K562 (cell line): ENCODE results near the gene BCORL1. TPM values are rescaled to one million over a fixed set of nuclear protein-coding genes. Genes with fewer than 3 reads are reported as not detected.

Experiments
- ARID2 ChIP-seq: fragments of 450-650 bp; IDR thresholded peaks from 2 replicates; pipeline ENCODE4 v1.6.1; 2017; ENCODE audit warnings: antibody characterized with exemption, mild to moderate bottlenecking
- ARID3A ChIP-seq: IDR thresholded peaks from 2 replicates; pipeline ENCODE4 v1.6.1; 2012; ENCODE audit warnings: low read depth, low read length, improper control_type of control experiment, borderline replicate concordance
- ARID3B ChIP-seq: fragments of 250-450 bp; sonication (Bioruptor Pico); IDR thresholded peaks from 2 replicates; pipeline ENCODE4 v1.4.0; 2020; ENCODE audit warnings: borderline replicate concordance
- CCNT2 ChIP-seq: IDR thresholded peaks from 2 replicates; pipeline ENCODE4 v1.6.1; 2011; ENCODE audit warnings: borderline replicate concordance, low read depth, mild to moderate bottlenecking, moderate library complexity, mixed read lengths, low read length; ENCODE audit not compliant: insufficient read length; ENCODE audit errors: extremely low read depth
- HDAC1 ChIP-seq, 2 experiments: fragments of 450-650 bp; IDR thresholded peaks; 2 replicates each; pipeline ENCODE4 v1.6.1; 2016 to 2017; ENCODE audit warnings: inconsistent platforms in 1 of 2, mild to moderate bottlenecking in 1 of 2, moderate library complexity in 1 of 2
- KDM2B ChIP-seq: fragments of 250-450 bp; sonication (Bioruptor Pico); IDR thresholded peaks from 2 replicates; pipeline ENCODE4 v1.8.0; 2021; ENCODE audit warnings: mild to moderate bottlenecking, moderate library complexity
- MAX ChIP-seq: sonication (generic); formaldehyde crosslinking; IDR thresholded peaks from 2 replicates; pipeline ENCODE4 v1.9.0; 2022; ENCODE audit warnings: mild to moderate bottlenecking, missing genetic modification reagents
- MAZ ChIP-seq, 2 experiments: fragments of 450-650 bp in 1 of 2; sonication (generic) in 1 of 2; formaldehyde crosslinking; IDR thresholded peaks in 1 of 2; conservative IDR thresholded peaks in 1 of 2; 2 replicates each; pipeline versions ENCODE4 v1.4.0 to v1.5.0; 2020; ENCODE audit warnings: mild to moderate bottlenecking in 1 of 2, missing genetic modification reagents in 1 of 2
- PCBP2 ChIP-seq: fragments of 200-400 bp; formaldehyde crosslinking; IDR thresholded peaks from 2 replicates; pipeline ENCODE4 v1.6.1; 2018; ENCODE audit warnings: low read length, low read depth, mild to moderate bottlenecking, moderate library complexity; ENCODE audit not compliant: poor library complexity, severe bottlenecking
- POU5F1 ChIP-seq: fragments of 150-350 bp; IDR thresholded peaks from 2 replicates; pipeline ENCODE4 v1.6.1; 2014; ENCODE audit warnings: borderline replicate concordance, low read length, low read depth, mild to moderate bottlenecking; ENCODE audit not compliant: partially characterized antibody
- RBM14 ChIP-seq: fragments of 200-400 bp; formaldehyde crosslinking; IDR thresholded peaks from 2 replicates; pipeline ENCODE4 v1.6.1; 2018; ENCODE audit warnings: low read depth, mild to moderate bottlenecking, low read length, moderate library complexity, borderline replicate concordance; ENCODE audit not compliant: insufficient read depth
- RCOR1 ChIP-seq, 2 experiments: IDR thresholded peaks; 2 replicates each; pipeline ENCODE4 v1.6.1; 2012; ENCODE audit warnings: low read depth in 2 of 2, low read length in 2 of 2, borderline replicate concordance in 1 of 2, improper control_type of control experiment in 1 of 2
- SIN3B ChIP-seq: fragments of 450-650 bp; IDR thresholded peaks from 2 replicates; pipeline ENCODE4 v1.6.1; 2017; ENCODE audit warnings: low read depth, mild to moderate bottlenecking, moderate library complexity
- TEAD2 ChIP-seq: fragments of 450-650 bp; IDR thresholded peaks from 2 replicates; pipeline ENCODE4 v1.6.1; 2016; ENCODE audit warnings: missing genetic modification characterization, control low read depth, missing compliant biosample characterization
- ZHX1 ChIP-seq: fragments of 150-350 bp; conservative IDR thresholded peaks from 2 replicates; pipeline ENCODE4 v1.6.1; 2014; ENCODE audit warnings: low read length
- ZNF277 ChIP-seq: fragments of 250-450 bp; sonication (Bioruptor Pico); IDR thresholded peaks from 2 replicates; pipeline ENCODE4 v1.8.0; 2022; ENCODE audit warnings: inconsistent platforms, mild to moderate bottlenecking, moderate library complexity, borderline replicate concordance
- ZNF408 ChIP-seq: fragments of 250-450 bp; sonication (Bioruptor Pico); IDR thresholded peaks from 2 replicates; pipeline ENCODE4 v1.4.0; 2020; ENCODE audit warnings: low read depth, mild to moderate bottlenecking, moderate library complexity
- ZNF778 ChIP-seq: fragments of 450-650 bp; formaldehyde crosslinking; IDR thresholded peaks from 2 replicates; pipeline ENCODE4 v1.4.0; 2020; ENCODE audit warnings: mild to moderate bottlenecking, moderate library complexity
- polyA plus RNA-seq, 8 experiments: library from polyadenylated mRNA; depleted of rRNA in 4 of 8; stranded (reverse) in 5 of 8; unstranded in 3 of 8; fragments of >200 nt; fragmentation: Nextera tagmentation in 2 of 8; fragmentation: Illumina TruSeq in 1 of 8; extraction: Ambion mirVana in 2 of 8; extraction: Trizol in 1 of 8; gene quantifications; 2 replicates each; pipeline versions ENCODE4 v1.2.1 to v1.2.3, GENCODE V29; 2011 to 2014; ENCODE audit warnings: inconsistent platforms in 1 of 8, missing spikeins in 1 of 8
- total RNA-seq, 7 experiments: library from RNA; depleted of rRNA in 6 of 7; stranded (reverse); fragments of >200 nt in 6 of 7; fragmentation: Illumina TruSeq in 2 of 7; extraction: Trizol in 2 of 7; gene quantifications; 2 replicates each; pipeline versions ENCODE4 v1.2.1 to v1.2.3, GENCODE V29; 2011 to 2021; ENCODE audit warnings: low replicate concordance in 1 of 7

Gene BCORL1
- total and polyA plus RNA-seq, 9 of the 15 experiments (the other 6 are each of a cell fraction or from before 2014, with no cell fraction given), result 0.48 to 29.6 (median 2.1) TPM

GRCh38 chrX:130082244-130083106 is 100.0 kb downstream of the BCORL1 start (continued):
- TF ChIP-seq PCBP2, result no peak
- TF ChIP-seq ARID3B (CRISPR knock-in tag), result no peak
- peak; percentile 24 for TF ChIP-seq CCNT2
- no peak for TF ChIP-seq KDM2B (CRISPR knock-in tag)
- peak in 1 of 2 experiments; percentile 43; a peak in 2 of 4 replicates for TF ChIP-seq MAZ (CRISPR knock-in tag; conservative IDR thresholded peaks at IDR 0.05 in 1 of 2, IDR thresholded peaks at IDR 0.05 in 1 of 2)
- TF ChIP-seq HDAC1 (IDR thresholded peaks at IDR 0.05), result peak in 1 of 2 experiments; percentile 90; a peak in 2 of 4 replicates
- TF ChIP-seq SIN3B, result no peak
- TF ChIP-seq ZHX1, result no peak
- TF ChIP-seq ZNF408, result no peak
- TF ChIP-seq RBM14, result no peak
- TF ChIP-seq MAX (CRISPR knock-in tag), result peak; percentile 85
- no peak for TF ChIP-seq ARID2
- no peak for TF ChIP-seq ZNF277
- no peak for TF ChIP-seq ZNF778 (CRISPR knock-in tag)
- TF ChIP-seq TEAD2 (tag), result no peak
- TF ChIP-seq RCOR1 (IDR thresholded peaks at IDR 0.05; ENCODE audit: borderline replicate concordance in 1 of 2, low read depth in 2 of 2, low read length in 2 of 2), result peak in 1 of 2 experiments; percentile 28; a peak in 1 of 4 replicates
- TF ChIP-seq POU5F1, result no peak
- no peak for TF ChIP-seq ARID3A
